Measurements from ENCODE around the gene PNO1.
"Not testable (repeated sequence)": the region's sequence is repeated elsewhere in the genome, so short reads cannot be mapped to it uniquely, and the experiment has no call there.

The PNO1 gene

DNA sequence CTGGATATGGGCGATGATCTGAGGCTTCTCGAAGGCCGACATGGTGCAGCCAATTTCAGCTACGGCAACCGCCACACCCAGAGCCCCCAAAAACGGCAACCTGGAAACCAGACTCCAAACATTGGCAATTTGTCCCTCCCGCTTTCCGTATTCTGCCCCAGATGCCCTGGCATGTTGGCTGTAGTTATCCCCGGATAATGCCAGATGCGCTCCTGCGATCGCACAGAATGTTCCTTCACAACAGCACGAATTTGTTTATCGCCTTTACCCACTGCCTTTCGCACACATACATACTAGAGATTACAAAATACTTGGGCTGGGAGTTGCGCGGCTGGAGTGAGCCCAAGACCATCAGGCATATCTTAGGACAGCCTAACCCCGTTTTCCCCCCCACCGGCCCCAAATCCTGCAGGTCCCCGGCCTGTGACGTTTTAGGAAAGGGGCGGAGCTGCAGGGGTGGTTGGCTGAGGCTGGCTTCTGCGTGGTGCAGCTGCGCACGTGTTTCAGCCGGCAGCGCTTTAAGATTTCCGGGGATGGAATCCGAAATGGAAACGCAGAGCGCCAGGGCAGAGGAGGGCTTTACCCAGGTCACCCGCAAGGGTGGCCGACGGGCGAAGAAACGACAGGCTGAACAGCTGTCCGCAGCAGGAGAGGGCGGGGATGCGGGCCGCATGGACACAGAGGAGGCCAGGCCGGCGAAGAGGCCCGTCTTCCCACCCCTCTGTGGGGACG lies at the start of gene PNO1:
TSS of gene PNO1 (plus strand) at position 487 of the 732 bp plus-strand sequence. CDS start at position 534, 47 bp downstream.
- in situ Hi-C loops (cut with MboI; ENCODE audit: low pct_unique_long_range_greater_than_20kb, low sequenced_read_pairs): no loop called here
- peak; percentile 97 for DNase-seq

DNA sequence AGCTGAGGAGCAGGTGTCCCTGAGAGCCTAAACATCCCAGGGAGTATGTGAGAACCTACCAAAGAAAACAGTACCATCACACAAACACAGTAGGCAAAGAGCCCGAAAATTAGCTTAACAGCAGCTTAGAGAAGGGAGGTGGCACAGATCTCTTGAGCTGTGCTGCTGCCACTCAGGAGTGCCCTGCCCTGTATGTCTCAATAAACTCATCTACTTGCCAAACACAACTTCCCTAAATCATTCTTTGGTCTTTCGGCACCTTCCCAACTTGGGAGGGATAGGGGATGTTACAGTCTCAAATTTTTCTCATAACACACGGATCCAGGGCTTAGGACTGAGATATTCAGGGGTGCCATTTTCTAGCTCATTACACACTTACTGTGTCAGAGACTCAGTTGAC lies 49.6 kb upstream of the PNO1 start:
- no peak for DNase-seq
- in situ Hi-C loops (cut with MboI; ENCODE audit: low pct_unique_long_range_greater_than_20kb, low sequenced_read_pairs): no loop called here

DNA sequence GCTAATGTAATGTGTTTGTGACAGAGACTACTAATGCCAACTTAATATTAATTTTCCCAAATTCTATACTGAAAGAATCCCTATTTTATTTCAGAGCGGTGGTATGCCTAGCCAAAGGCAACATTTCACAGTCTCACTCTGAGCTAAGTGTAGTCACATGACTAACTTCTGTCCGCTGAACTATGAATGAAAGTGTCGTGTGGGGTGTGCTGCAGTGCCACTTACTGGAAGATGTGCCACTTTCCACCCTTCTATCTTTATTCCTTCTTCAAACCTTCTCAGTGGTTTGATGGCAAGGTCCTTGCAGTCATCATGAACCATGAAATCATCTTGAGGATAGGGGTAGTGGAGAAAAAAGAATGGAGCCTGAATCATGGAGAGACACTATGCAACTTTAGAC lies 47.6 kb upstream of the PNO1 start:
- peak; percentile 26 for DNase-seq
- in situ Hi-C loops (cut with MboI; ENCODE audit: low pct_unique_long_range_greater_than_20kb, low sequenced_read_pairs): no loop called here

DNA sequence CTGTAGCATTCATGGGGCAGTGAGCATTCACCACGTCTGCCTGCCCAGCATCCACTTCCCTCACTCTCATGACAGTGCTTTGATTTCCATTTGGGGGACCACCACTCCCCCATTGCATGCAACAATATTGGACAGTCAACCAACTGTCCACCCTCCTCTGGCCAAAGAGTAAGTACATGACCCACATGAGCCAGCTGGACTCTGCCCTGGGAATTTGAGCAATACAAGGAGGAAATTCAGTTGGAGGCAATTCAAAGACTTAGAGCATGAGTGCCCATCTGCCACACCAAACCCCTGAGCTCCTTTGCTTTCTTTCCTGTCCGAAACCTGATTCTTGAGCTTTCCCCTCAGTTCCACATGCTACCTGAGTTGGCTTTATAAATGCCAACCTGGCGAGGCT lies 41.7 kb upstream of the PNO1 start:
- no peak for DNase-seq
- in situ Hi-C loops (cut with MboI; ENCODE audit: low pct_unique_long_range_greater_than_20kb, low sequenced_read_pairs): no loop called here

DNA sequence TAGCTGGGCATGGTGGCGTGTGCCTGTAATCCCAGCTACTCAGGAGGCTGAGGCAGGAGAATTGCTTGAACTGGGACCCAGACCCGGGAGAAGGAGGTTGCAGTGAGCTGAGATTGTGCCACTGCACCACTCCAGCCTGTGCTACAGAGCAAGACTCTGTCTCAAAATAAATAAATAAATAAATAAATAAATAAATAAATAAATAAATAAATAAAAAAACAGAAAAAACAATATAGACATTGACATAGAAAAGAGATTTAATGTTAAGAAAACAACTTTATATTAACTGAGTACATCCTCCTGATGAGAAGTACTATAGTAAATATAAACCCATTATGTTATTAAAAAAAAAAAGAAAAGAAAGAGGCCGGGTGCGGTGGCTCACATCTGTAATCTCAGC lies 39.8 kb upstream of the PNO1 start:
- DNase-seq; in situ Hi-C loops (cut with MboI; ENCODE audit: low pct_unique_long_range_greater_than_20kb, low sequenced_read_pairs): not testable (repeated sequence)

DNA sequence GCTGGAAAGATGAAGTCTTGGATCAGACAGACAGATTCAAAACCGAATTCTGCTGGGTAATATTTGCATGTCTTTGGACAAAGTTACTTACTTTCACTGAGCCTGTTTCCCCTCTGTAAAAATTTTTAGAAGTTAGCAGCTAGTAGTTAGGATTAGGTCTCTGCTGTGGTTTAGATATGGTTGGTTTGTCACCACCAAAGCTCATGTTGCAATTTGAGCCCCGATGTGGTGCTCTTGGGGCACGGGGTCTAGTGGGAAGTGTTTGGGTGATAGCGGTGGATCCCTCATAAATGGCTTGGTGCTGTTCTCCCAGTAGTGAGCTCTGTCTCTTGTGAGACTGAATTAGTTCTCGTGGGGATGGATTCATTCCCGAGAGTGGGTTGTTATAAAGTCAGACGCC lies 38.9 kb upstream of the PNO1 start:
- in situ Hi-C loops (cut with MboI; ENCODE audit: low pct_unique_long_range_greater_than_20kb, low sequenced_read_pairs): no loop called here
- DNase-seq: no peak

DNA sequence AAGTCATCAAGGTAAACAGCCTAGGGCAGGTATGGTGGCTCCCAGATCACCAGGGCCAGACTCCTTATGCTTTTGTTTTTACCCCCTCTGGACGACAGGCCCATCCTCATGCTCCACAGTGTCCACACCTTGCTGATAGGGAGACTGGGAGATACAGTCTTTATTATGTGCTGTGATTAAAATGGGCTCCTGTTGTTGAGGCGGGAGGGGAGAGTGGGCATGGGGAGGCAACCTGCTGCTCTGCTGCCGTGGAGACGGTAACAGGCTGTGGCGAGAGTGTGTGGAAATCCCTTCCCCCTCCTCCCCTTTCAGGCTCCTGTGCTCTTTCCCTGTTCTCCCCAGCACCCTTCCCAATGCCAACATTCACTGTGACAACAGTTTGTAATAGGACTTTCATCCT lies 38.2 kb upstream of the PNO1 start:
- in situ Hi-C loops (cut with MboI; ENCODE audit: low pct_unique_long_range_greater_than_20kb, low sequenced_read_pairs): no loop called here
- no peak for DNase-seq

DNA sequence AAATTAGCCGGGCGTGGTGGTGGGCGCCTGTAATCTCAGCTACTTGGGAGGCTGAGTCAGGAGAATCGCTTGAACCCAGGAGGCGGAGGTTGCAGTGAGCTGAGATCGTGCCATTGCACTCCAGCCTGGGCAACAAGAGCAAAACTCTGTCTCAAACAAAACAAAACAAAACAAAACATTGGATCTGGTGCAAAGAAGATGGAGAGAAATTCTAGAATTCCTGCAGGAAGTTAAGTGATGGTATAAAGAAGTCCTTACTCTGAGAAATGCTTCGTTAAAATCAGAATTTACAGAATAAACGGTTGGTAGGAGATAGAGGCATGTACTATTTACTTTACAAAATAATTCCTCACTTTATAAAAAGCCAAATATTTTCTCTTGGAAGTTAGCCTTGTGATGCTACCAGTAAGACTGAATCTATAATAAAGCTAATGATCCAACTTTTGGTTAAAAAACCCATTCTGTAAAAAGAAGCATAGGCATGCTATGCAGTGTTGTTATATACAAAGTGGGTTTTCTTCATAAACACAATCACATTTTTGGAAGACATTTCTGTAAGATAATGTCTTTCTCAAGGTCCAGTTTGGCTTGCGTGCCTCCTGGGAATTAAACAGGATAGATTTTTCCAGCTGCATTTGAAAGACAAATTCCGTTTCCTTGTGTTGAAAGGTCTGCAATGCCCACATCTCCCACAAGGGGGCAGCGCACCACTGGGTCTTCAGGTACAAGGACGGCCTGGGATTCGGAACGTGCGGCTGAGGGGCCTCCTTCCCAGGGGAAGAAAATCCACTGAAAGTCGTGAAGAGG lies 35.6 kb upstream of the PNO1 start:
- in situ Hi-C loops (cut with MboI; ENCODE audit: low pct_unique_long_range_greater_than_20kb, low sequenced_read_pairs): no loop called here

DNA sequence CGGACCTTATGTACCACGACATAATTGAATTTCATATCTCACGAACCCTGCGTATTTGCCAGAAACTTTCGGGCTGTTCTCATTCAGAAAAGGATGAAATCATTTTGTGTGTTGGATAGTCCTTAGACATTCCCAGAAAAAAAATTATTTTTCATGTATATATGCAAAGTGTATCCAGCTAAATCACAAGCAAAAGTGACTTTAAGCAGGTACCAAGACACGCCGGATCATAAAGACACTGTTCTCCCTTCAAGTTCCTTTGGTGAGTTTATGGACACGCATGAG lies 35.1 kb upstream of the PNO1 start:
- DNase-seq: peak; percentile 11
- in situ Hi-C loops (cut with MboI; ENCODE audit: low pct_unique_long_range_greater_than_20kb, low sequenced_read_pairs): no loop called here

More for the DNA sequence above, 35.6 kb upstream of the PNO1 start:
- DNase-seq: peak; percentile 75

DNA sequence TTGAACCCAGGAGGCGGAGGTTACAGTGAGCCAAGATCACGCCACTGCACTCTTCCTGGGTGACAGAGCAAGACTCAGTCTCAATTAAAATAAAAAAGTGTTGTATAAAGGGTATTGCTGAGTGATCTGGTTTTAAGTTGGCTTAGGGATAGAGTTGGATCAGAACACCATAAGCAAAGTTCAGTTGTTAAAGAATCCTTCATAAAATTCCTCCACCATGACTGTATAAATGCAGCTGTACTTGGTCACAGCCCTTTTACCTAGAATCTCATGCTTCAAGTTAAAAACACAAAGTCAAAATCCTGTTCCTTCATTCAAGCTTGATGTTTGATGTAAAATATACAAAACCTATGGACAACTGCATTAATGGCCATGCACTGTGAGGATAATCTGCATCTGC lies 33.4 kb upstream of the PNO1 start:
- no peak for DNase-seq
- in situ Hi-C loops (cut with MboI; ENCODE audit: low pct_unique_long_range_greater_than_20kb, low sequenced_read_pairs): no loop called here

DNA sequence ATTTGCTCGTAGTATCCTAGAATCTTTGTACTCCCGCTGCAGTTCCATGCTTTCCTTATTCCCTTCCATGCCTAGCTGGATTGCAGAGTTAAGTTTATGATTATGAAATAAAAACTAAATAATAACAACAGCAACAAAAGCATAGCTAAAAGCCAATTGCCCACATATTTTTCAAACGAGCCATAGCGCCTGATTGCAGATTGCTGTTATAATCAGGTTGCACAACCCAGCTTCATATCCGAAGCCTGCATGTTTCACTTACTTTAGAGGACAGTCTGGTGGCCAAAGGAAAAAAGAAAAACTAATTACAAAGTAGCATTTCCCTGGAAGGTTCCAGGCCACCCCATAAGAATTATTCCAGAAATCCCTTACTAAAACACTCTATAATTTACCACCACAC lies 31.9 kb upstream of the PNO1 start:
- DNase-seq: no peak
- in situ Hi-C loops (cut with MboI; ENCODE audit: low pct_unique_long_range_greater_than_20kb, low sequenced_read_pairs): no loop called here

DNA sequence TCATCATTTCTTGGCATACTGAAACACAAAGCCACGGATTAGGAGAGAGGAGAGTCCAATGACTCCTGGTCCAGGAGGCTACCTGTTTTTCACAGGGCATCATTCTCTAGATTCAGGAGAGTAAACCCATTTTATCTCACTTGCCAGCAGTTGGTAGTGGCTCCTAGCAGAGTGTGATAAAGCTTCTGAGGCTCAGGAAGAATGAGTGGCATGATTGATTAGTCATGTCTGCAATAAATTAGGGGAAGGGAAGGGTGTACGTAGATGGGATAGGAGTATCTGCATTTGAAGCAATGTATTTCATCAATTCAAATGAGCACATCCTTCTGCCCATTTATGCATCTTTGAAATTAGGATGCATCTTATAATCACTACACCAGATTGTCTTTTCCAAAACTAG lies 31.1 kb upstream of the PNO1 start:
- in situ Hi-C loops (cut with MboI; ENCODE audit: low pct_unique_long_range_greater_than_20kb, low sequenced_read_pairs): no loop called here
- DNase-seq: no peak

DNA sequence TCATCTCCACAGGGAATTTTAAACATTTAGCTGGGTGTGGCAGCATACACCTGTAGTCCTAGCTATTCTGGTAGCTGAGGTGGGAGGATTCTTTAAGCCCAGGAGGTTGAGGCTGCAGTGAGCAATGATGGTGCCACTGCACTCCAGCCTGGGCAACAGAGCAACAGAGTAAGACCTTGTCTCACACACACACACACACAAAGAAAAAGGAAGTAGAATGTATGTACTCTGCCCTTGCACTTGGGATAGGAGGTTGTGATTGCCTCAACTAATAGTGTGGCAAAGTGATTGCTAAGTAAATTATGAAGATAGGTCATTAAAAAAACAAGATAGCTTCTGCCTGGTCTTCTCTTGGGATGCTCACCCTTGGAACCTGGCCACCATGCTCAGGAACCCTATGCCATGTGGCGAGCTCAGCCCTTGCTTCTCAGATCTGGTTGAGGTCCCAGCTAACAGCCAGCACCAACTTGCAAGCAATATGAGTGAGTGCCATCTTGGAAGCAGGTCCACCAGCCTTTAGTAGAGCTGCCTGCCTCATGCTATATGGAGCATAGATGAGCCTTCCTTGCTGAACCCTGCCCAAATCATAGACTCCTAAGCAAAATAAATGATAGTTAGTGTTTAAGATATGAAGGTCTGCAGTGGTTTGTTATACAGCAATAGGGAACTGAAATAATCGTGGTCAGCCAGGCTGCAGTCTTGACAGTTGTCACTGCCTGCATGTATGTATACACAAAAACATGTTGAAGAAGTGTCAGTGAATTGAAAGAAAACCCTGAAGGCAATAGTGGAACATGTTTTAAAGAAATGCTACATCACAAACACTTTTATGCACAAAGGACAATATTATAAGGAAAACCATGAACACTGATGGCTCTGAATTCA lies 30.1 kb upstream of the PNO1 start:
- peak; percentile 25 for DNase-seq
- in situ Hi-C loops (cut with MboI; ENCODE audit: low pct_unique_long_range_greater_than_20kb, low sequenced_read_pairs): no loop called here

DNA sequence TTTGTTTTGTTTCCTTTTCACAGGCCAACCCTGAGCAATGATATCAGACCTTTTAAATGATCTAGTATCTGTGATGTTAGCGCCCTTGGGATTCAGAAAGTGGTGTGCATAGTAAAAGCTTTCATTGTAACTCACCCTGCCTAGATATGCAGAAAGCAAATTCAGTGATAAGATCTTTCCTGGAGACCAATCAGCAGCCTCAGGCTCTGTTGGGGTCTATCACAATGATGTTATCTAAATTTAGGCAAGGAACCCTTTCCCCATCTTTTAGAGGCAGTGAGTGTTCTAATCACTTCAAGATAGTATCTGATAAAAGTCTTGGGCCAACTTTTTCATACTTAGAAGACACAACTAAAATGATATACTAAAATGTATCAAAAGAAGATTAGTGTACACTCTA lies 23.6 kb upstream of the PNO1 start:
- in situ Hi-C loops (cut with MboI; ENCODE audit: low pct_unique_long_range_greater_than_20kb, low sequenced_read_pairs): no loop called here
- no peak for DNase-seq

DNA sequence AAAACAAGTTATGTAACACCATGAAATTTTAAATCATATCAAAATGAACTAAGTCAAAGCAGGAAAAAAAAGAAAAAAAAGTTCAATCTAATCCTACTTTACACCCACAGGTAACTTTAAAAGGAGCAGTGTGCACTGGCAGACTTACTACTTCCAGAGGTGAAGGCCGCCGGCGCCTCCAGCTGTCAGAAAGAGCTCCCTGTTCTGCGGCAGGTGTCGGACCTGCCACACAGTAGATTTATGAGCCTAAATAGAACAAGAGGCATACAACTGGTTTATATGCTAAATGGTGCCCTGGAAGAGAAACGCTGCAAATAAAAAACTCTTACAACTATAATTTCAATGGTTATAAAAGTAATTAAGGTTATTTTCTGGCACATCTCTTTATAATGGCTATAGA lies 23.1 kb upstream of the PNO1 start:
- in situ Hi-C loops (cut with MboI; ENCODE audit: low pct_unique_long_range_greater_than_20kb, low sequenced_read_pairs): no loop called here
- DNase-seq: no peak

DNA sequence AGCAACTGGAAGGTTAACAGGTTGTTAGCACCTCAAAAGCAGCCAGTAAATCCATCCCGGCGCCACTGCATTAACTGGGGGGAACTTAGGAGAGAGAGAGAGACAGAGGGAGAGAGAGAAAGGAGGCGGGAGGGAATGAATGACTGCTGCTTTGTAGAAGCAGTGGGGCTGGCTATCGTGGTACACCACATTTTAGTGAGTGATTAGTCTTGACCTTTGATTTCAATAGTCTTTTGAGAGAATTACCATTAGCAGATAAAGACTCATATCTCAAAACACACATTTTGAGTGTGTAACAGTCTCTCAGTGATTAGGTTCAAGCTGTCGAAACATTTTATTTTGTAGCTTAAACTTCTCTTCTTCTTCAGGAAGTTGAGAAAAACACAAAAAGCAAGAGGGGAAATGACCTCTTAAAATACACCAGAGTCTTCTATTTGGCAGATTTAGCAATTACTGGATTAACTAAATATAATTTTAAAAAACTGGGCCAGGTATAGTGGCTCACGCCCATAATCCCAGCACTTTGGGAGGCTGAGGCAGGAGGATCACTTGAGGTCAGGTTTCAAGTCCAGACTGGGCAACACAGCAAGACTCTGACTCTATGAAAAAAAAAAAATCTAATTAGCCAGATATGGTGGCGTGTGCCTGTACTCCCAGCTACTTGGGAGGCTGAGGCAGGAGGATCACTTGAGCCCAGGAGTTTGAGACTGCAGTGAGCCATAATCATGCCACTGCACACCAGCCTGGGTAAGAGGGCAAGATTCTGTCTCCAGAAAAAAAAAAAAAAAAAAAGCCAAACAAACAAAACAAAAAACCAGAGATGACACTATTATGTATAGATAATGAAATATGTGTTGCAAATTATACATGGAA lies 22.0 kb upstream of the PNO1 start:
- no peak for DNase-seq
- in situ Hi-C loops (cut with MboI; ENCODE audit: low pct_unique_long_range_greater_than_20kb, low sequenced_read_pairs): no loop called here

DNA sequence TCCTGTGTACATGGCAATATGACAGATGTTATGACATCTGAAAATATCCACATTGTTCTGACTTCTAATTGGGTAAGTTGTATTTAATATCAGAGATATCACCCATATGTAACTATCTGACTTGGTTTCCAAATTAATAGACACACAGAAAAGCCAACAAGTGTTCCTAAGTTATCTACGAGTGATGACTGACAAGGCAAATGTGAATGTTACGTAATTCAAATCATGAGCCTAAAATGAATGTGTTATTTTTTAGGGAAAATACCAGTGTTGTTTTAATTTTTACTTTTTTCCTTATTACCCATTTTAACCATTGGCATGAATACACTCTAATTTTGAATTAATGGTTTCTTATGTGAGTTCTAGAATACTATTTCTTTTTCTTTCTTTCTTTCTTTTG lies 15.8 kb upstream of the PNO1 start:
- DNase-seq: no peak
- in situ Hi-C loops (cut with MboI; ENCODE audit: low pct_unique_long_range_greater_than_20kb, low sequenced_read_pairs): no loop called here

DNA sequence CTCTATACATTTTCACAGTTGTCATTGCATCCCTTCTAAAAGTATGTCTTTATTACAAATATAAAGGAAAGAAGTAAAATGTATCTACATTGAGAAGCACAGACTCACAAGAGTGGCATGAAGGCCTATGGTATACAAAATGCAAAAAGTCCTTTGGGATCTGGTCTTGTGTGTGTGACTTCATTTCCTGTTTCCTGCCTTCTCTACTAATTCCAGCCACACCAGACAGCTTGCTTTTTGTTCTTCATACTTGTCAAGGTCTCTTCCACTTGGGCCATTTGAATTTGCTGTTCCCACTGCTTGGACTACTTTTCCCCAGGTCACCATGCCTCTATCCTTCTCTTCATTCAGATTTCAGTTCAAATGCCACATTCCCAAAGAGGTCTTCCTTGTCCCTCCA lies 6.7 kb upstream of the PNO1 start:
- DNase-seq: no peak
- in situ Hi-C loops (cut with MboI; ENCODE audit: low pct_unique_long_range_greater_than_20kb, low sequenced_read_pairs): no loop called here

DNA sequence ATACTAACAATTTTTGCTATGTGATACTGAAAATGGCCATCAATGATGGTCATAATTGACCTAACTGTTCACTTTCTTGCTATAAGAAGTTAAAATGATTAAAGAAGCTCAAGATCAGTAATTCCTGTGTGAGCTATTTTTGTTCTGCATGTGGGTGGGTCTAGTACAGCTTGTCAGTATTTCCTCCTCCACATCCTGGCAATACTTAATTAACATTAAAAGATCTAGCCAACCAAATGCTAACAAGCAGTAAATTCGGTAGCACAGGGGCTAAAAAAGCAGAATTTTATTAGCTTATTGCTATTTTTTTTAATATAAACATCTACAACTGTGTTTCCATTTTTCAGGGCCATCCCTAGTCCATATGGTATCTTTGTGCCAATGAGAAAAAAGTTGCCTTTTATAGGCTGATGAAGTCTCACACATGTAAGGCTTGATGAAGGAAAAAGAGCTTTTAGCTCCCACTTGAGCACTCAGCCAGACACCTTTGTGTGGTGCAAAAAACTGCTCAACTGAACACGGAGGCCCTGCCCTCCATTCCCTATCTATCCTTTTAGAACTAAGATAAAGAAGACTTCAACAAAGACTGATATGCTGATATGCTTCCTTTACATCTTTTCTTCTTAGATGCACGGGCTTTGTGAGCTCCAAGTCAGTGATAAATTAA lies 4.9 kb upstream of the PNO1 start:
- DNase-seq: no peak
- in situ Hi-C loops (cut with MboI; ENCODE audit: low pct_unique_long_range_greater_than_20kb, low sequenced_read_pairs): no loop called here

Data from KBM-7 (cell line).